ENCODE measurements around the gene ETHE1. TPM values are rescaled to one million over a fixed set of nuclear protein-coding genes. Genes with fewer than 3 reads are reported as not detected.

The ETHE1 gene
- polyA plus RNA-seq, 1 donor from 2014 or later: 40.9 TPM

GRCh38 chr19:43527860-43528622 is 1.0 kb upstream of the ETHE1 start:
- Histone ChIP-seq H3K9ac (ENCODE audit: low read length) (no peak overlapping the region), H3K4me3 (ENCODE audit: low read length) (no peak overlapping the region), H3K4me2 (ENCODE audit: low read length) (no peak overlapping the region)

GRCh38 chr19:43525836-43526771 is 897 bp downstream of the ETHE1 start:
- Histone ChIP-seq H3K36me3 (ENCODE audit: insufficient read depth, low read length) (no peaks in the 10 kb centered on the region), H3K27ac (ENCODE audit: low read length) (no peak overlapping the region), H3K9me2 (ENCODE audit: insufficient read depth, low read length) (no peaks in the 10 kb centered on the region), H3K79me2 (replicated peaks; ENCODE audit: insufficient read depth, low read length) (no peaks in the 10 kb centered on the region), H3F3A (ENCODE audit: insufficient read depth, low read length, poor library complexity, severe bottlenecking) (no peaks in the 10 kb centered on the region), H2AFZ (ENCODE audit: low read depth, low read length) (no peak overlapping the region), H3K4me2 (ENCODE audit: low read length) (peak overlapping the region; percentile 72), H3K27me3 (ENCODE audit: insufficient read depth, low read depth, low read length) (no peaks in the 10 kb centered on the region), H4K20me1 (ENCODE audit: insufficient read depth) (no peaks in the 10 kb centered on the region), H3K9ac (ENCODE audit: low read length) (peak overlapping the region; percentile 65), H3K9me3 (ENCODE audit: low read length) (no peaks in the 10 kb centered on the region), H3K4me3 (ENCODE audit: low read length) (peak overlapping the region; percentile 85)
- no peak for TF ChIP-seq POLR2AphosphoS5 (IDR thresholded peaks at IDR 0.05)
- no peak for TF ChIP-seq SMC3 (conservative IDR thresholded peaks at IDR 0.05; ENCODE audit: poor library complexity)
- no peak for TF ChIP-seq EP300 (conservative IDR thresholded peaks at IDR 0.05; ENCODE audit: poor library complexity, severe bottlenecking)
- TF ChIP-seq, protein P1, sequence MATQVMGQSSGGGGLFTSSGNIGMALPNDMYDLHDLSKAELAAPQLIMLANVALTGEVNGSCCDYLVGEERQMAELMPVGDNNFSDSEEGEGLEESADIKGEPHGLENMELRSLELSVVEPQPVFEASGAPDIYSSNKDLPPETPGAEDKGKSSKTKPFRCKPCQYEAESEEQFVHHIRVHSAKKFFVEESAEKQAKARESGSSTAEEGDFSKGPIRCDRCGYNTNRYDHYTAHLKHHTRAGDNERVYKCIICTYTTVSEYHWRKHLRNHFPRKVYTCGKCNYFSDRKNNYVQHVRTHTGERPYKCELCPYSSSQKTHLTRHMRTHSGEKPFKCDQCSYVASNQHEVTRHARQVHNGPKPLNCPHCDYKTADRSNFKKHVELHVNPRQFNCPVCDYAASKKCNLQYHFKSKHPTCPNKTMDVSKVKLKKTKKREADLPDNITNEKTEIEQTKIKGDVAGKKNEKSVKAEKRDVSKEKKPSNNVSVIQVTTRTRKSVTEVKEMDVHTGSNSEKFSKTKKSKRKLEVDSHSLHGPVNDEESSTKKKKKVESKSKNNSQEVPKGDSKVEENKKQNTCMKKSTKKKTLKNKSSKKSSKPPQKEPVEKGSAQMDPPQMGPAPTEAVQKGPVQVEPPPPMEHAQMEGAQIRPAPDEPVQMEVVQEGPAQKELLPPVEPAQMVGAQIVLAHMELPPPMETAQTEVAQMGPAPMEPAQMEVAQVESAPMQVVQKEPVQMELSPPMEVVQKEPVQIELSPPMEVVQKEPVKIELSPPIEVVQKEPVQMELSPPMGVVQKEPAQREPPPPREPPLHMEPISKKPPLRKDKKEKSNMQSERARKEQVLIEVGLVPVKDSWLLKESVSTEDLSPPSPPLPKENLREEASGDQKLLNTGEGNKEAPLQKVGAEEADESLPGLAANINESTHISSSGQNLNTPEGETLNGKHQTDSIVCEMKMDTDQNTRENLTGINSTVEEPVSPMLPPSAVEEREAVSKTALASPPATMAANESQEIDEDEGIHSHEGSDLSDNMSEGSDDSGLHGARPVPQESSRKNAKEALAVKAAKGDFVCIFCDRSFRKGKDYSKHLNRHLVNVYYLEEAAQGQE (IDR thresholded peaks at IDR 0.05; ENCODE audit: borderline replicate concordance): no peak
- no peak for TF ChIP-seq EZH2 (IDR thresholded peaks at IDR 0.05; ENCODE audit: borderline replicate concordance, insufficient read depth, low read length, poor library complexity, severe bottlenecking)
- TF ChIP-seq RAD21 (conservative IDR thresholded peaks at IDR 0.05): no peak
- TF ChIP-seq, protein P2, sequence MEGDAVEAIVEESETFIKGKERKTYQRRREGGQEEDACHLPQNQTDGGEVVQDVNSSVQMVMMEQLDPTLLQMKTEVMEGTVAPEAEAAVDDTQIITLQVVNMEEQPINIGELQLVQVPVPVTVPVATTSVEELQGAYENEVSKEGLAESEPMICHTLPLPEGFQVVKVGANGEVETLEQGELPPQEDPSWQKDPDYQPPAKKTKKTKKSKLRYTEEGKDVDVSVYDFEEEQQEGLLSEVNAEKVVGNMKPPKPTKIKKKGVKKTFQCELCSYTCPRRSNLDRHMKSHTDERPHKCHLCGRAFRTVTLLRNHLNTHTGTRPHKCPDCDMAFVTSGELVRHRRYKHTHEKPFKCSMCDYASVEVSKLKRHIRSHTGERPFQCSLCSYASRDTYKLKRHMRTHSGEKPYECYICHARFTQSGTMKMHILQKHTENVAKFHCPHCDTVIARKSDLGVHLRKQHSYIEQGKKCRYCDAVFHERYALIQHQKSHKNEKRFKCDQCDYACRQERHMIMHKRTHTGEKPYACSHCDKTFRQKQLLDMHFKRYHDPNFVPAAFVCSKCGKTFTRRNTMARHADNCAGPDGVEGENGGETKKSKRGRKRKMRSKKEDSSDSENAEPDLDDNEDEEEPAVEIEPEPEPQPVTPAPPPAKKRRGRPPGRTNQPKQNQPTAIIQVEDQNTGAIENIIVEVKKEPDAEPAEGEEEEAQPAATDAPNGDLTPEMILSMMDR (IDR thresholded peaks at IDR 0.05; ENCODE audit: poor library complexity, severe bottlenecking): no peak
- TF ChIP-seq TAF1 (IDR thresholded peaks at IDR 0.05; ENCODE audit: low read depth): no peak
- no peak for TF ChIP-seq MXI1 (conservative IDR thresholded peaks at IDR 0.05; ENCODE audit: poor library complexity, severe bottlenecking)

More at GRCh38 chr19:43527860-43528622, 1.0 kb upstream of the ETHE1 start:
- no peak overlapping the region for H3K27ac ChIP-seq (ENCODE audit: low read length)
- no peaks in the 10 kb centered on the region for H3K27me3 ChIP-seq (ENCODE audit: insufficient read depth, low read depth, low read length)
- no peaks in the 10 kb centered on the region for H3K9me2 ChIP-seq (ENCODE audit: insufficient read depth, low read length)
- TF ChIP-seq, protein P2 (IDR thresholded peaks at IDR 0.05; ENCODE audit: poor library complexity, severe bottlenecking): no peak
- no peak for TF ChIP-seq EZH2 (IDR thresholded peaks at IDR 0.05; ENCODE audit: borderline replicate concordance, insufficient read depth, low read length, poor library complexity, severe bottlenecking)
- no peak for TF ChIP-seq SMC3 (conservative IDR thresholded peaks at IDR 0.05; ENCODE audit: poor library complexity)
- TF ChIP-seq RAD21 (conservative IDR thresholded peaks at IDR 0.05): no peak
- TF ChIP-seq TAF1 (IDR thresholded peaks at IDR 0.05; ENCODE audit: low read depth): no peak
- TF ChIP-seq POLR2AphosphoS5 (IDR thresholded peaks at IDR 0.05): no peak
- H3K9me3 ChIP-seq (ENCODE audit: low read length): no peaks in the 10 kb centered on the region
- H3K79me2 ChIP-seq (replicated peaks; ENCODE audit: insufficient read depth, low read length): no peaks in the 10 kb centered on the region
- no peaks in the 10 kb centered on the region for H3K36me3 ChIP-seq (ENCODE audit: insufficient read depth, low read length)
- no peaks in the 10 kb centered on the region for H4K20me1 ChIP-seq (ENCODE audit: insufficient read depth)
- no peaks in the 10 kb centered on the region for H3F3A ChIP-seq (ENCODE audit: insufficient read depth, low read length, poor library complexity, severe bottlenecking)
- H2AFZ ChIP-seq (ENCODE audit: low read depth, low read length): no peak overlapping the region
